Esophagus muscularis mucosa (tissue), 4 donors: ENCODE measurements around the gene SERPINE1. TPM values are rescaled to one million over a fixed set of nuclear protein-coding genes. Genes with fewer than 3 reads are reported as not detected.

Source experiments
- DNase-seq: peaks from one replicate; pipeline ENCODE4 v3.0.0-alpha.2; 2017; ENCODE audit errors: extremely low spot score
- H3K27ac ChIP-seq, 4 donors: fragments of 200-600 bp; sonication (generic); replicated peaks in 1 of 4; 1 replicate in 3 of 4; 2 replicates in 1 of 4; pipeline ENCODE4 v1.5.1; 2016 to 2019; ENCODE audit warnings: mild to moderate bottlenecking in 1 of 4
- H3K27me3 ChIP-seq, 4 donors: fragments of 200-600 bp; sonication (generic); one replicate each; pipeline versions ENCODE4 v1.5.1 to v1.6.0; 2016 to 2019
- H3K36me3 ChIP-seq, 4 donors: fragments of 200-600 bp; sonication (generic); one replicate each; pipeline ENCODE4 v1.5.1; 2016 to 2019
- H3K4me1 ChIP-seq, 4 donors: fragments of 200-600 bp; sonication (generic); one replicate each; pipeline ENCODE4 v1.5.1; 2016 to 2019
- H3K4me3 ChIP-seq, 4 donors: fragments of 200-600 bp; sonication (generic); 1 replicate in 2 of 4; 2 replicates in 2 of 4; pipeline ENCODE4 v1.5.1; 2016 to 2019; ENCODE audit warnings: mild to moderate bottlenecking in 4 of 4, moderate library complexity in 1 of 4
- H3K9me3 ChIP-seq, 4 donors: fragments of 200-600 bp; sonication (generic); 1 replicate in 3 of 4; 2 replicates in 1 of 4; pipeline ENCODE4 v1.5.1; 2016 to 2019
- EP300 ChIP-seq: sonication (generic); formaldehyde crosslinking; IDR thresholded peaks from one replicate; pipeline ENCODE4 v1.6.1; 2017; ENCODE audit warnings: antibody characterized with exemption
- POLR2A ChIP-seq: fragments of 450-650 bp; IDR thresholded peaks from one replicate; pipeline ENCODE4 v1.6.1; 2017; ENCODE audit warnings: antibody characterized with exemption, moderate library complexity, mild to moderate bottlenecking, low read depth
- POLR2AphosphoS5 ChIP-seq, 2 donors: sonication (generic); formaldehyde crosslinking; IDR thresholded peaks; one replicate each; pipeline ENCODE4 v1.6.1; 2017; ENCODE audit warnings: antibody characterized with exemption in 2 of 2
- WGBS: methylation state at CpG from one replicate; pipeline ENCODE4 v1.1.5; 2018; 5-methylcytosine and 5-hydroxymethylcytosine counted together
- intact Hi-C: fragments of 100-400 bp; cut with DNase I; formaldehyde crosslinking; loops from one replicate; pipeline ENCODE4 v1.15.1; 2023
- total RNA-seq, 4 donors: library from RNA; depleted of rRNA; stranded (reverse); fragments of >200 nt; gene quantifications; one replicate each; pipeline versions ENCODE4 v1.1.0 to v1.2.1, GENCODE V29; 2016
- TF ChIP-seq, protein P1 (sequence below), 3 experiments: fragments of 200-600 bp in 2 of 3; fragments of 450-650 bp in 1 of 3; sonication (generic) in 2 of 3; IDR thresholded peaks; one replicate each; pipeline ENCODE4 v1.5.1; 2017 to 2019; ENCODE audit warnings: antibody characterized with exemption in 3 of 3, mild to moderate bottlenecking in 2 of 3, moderate library complexity in 1 of 3

The SERPINE1 gene
- total RNA-seq, 4 donors from 2014 or later, result 9.4 to 54.2 (median 18.2) TPM

DNA sequence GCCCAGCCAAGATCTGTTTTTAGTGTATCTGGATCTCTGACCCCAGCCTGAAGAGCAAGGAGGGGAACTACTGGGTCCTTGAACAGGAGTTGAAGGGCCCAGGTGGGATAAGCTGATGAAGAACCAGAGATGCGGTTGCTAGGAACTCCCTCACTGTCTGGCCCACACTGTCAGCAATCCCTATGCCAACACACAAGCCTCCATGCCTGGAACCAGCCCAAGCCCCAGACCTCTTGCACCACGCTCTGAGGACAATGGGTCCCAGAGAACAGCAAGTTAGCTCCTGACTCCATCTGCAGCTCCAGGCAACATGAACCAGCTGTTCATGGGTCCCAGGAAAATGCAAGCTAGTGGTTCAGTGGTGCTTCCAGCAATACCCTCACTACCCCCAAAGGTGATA, 50.7 kb downstream of the SERPINE1 start:
- TF ChIP-seq, protein P1, sequence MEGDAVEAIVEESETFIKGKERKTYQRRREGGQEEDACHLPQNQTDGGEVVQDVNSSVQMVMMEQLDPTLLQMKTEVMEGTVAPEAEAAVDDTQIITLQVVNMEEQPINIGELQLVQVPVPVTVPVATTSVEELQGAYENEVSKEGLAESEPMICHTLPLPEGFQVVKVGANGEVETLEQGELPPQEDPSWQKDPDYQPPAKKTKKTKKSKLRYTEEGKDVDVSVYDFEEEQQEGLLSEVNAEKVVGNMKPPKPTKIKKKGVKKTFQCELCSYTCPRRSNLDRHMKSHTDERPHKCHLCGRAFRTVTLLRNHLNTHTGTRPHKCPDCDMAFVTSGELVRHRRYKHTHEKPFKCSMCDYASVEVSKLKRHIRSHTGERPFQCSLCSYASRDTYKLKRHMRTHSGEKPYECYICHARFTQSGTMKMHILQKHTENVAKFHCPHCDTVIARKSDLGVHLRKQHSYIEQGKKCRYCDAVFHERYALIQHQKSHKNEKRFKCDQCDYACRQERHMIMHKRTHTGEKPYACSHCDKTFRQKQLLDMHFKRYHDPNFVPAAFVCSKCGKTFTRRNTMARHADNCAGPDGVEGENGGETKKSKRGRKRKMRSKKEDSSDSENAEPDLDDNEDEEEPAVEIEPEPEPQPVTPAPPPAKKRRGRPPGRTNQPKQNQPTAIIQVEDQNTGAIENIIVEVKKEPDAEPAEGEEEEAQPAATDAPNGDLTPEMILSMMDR (IDR thresholded peaks at IDR 0.05), result no peak
- TF ChIP-seq EP300 (no peak), POLR2A (no peak), POLR2AphosphoS5 (IDR thresholded peaks at IDR 0.05) (no peak)
- WGBS, result 79% methylated on average over 2 of the region's 2 CpGs
- Histone ChIP-seq H3K27me3 (peaks cover 19 to 100% (median 82%) of the 10 kb centered on the region in 4 donors), H3K36me3 (no peaks in the 10 kb centered on the region), H3K4me1 (peaks cover 25 to 40% (median 35%) of the 10 kb centered on the region in 4 donors), H3K4me3 (no peak overlapping the region), H3K27ac (no peak overlapping the region), H3K9me3 (no peaks in the 10 kb centered on the region)
- intact Hi-C loops, result no loop called here
- DNase-seq, result no peak

- peak overlapping the region in 1 of 4 donors; percentile 14 for H3K4me3 ChIP-seq
- 3% methylated on average over 20 of the region's 20 CpGs for WGBS
- H3K36me3 ChIP-seq, result no peaks in the 10 kb centered on the region
- H3K4me1 ChIP-seq, result peaks cover 10 to 25% (median 21%) of the 10 kb centered on the region in 4 donors
- DNase-seq, result no peak
- H3K27ac ChIP-seq, result no peak overlapping the region
- peaks cover 10 to 99% (median 68%) of the 10 kb centered on the region in 4 donors for H3K27me3 ChIP-seq
- TF ChIP-seq, protein P1 (IDR thresholded peaks at IDR 0.05), result no peak
- TF ChIP-seq POLR2AphosphoS5 (IDR thresholded peaks at IDR 0.05) (no peak), EP300 (no peak)
- intact Hi-C loops, result no loop called here
- no peaks in the 10 kb centered on the region for H3K9me3 ChIP-seq
Measured at GRCh38 chr7:101179117-101179516, 52.2 kb downstream of the SERPINE1 start.

- Histone ChIP-seq H3K4me3 (peak overlapping the region in 1 of 4 donors; percentile 14), H3K9me3 (no peaks in the 10 kb centered on the region), H3K27me3 (peaks cover 10 to 99% (median 62%) of the 10 kb centered on the region in 4 donors), H3K36me3 (no peaks in the 10 kb centered on the region), H3K4me1 (peaks cover 6 to 20% (median 17%) of the 10 kb centered on the region in 4 donors), H3K27ac (no peak overlapping the region)
- intact Hi-C loops, result no loop called here
- TF ChIP-seq, protein P1 (IDR thresholded peaks at IDR 0.05), result no peak
- TF ChIP-seq POLR2A (no peak), EP300 (no peak), POLR2AphosphoS5 (IDR thresholded peaks at IDR 0.05) (no peak)
- no peak for DNase-seq
- 10% methylated on average over 2 of the region's 27 CpGs for WGBS
Measured at GRCh38 chr7:101179713-101180112, 52.8 kb downstream of the SERPINE1 start.

- intact Hi-C loops, result no loop called here
- Histone ChIP-seq H3K4me1 (peaks cover 6 to 20% (median 17%) of the 10 kb centered on the region in 4 donors), H3K4me3 (peak within 1 kb of the TSS in 1 of 4 donors; percentile 14), H3K9me3 (no peaks in the 10 kb centered on the region), H3K27ac (no peak within 1 kb of the TSS), H3K36me3 (no peaks in the 10 kb centered on the region), H3K27me3 (peaks cover 10 to 96% (median 56%) of the 10 kb centered on the region in 4 donors)
- TF ChIP-seq, protein P1 (IDR thresholded peaks at IDR 0.05), result no peak
- TF ChIP-seq EP300 (no peak), POLR2AphosphoS5 (IDR thresholded peaks at IDR 0.05) (no peak), POLR2A (no peak)
- 19% methylated on average over 9 of the region's 56 CpGs for WGBS
- no peak for DNase-seq
Measured at GRCh38 chr7:101180130-101180755, 53.3 kb downstream of the SERPINE1 start, which contains the start of gene NAT16. TSS of gene NAT16 (minus strand) at chr7:101180293. CDS start at chr7:101174807, 5,486 bp downstream.
